ENCODE data around the gene SYNGR1.

SYNGR1 gene

GRCh38 chr22:39374191-39374590 lies 24.4 kb downstream of the SYNGR1 start:
- TF ChIP-seq CTCF (IDR thresholded peaks at IDR 0.05; ENCODE audit: low read depth, low read length, missing control alignments) = no peak
- no peak for DNase-seq (ENCODE audit: low read depth)
- no peak overlapping the region for H3K4me3 ChIP-seq (ENCODE audit: low read depth, low read length)

- no peak for DNase-seq (ENCODE audit: low read depth)
- no peak overlapping the region for H3K4me3 ChIP-seq (ENCODE audit: low read depth, low read length)
- TF ChIP-seq CTCF (IDR thresholded peaks at IDR 0.05; ENCODE audit: low read depth, low read length, missing control alignments) = no peak
Observed at GRCh38 chr22:39374801-39375200, 25.0 kb downstream of the SYNGR1 start.

- no peak for TF ChIP-seq CTCF (IDR thresholded peaks at IDR 0.05; ENCODE audit: low read depth, low read length, missing control alignments)
- no peak for DNase-seq (ENCODE audit: low read depth)
- H3K4me3 ChIP-seq (ENCODE audit: low read depth, low read length) = no peak overlapping the region
Observed at GRCh38 chr22:39375646-39376045, 25.9 kb downstream of the SYNGR1 start.

- DNase-seq (ENCODE audit: low read depth) = no peak
- no peak for TF ChIP-seq CTCF (IDR thresholded peaks at IDR 0.05; ENCODE audit: low read depth, low read length, missing control alignments)
- no peak overlapping the region for H3K4me3 ChIP-seq (ENCODE audit: low read depth, low read length)
Observed at GRCh38 chr22:39379756-39380730, 30.3 kb downstream of the SYNGR1 start.

- no peak for DNase-seq (ENCODE audit: low read depth)
- TF ChIP-seq CTCF (IDR thresholded peaks at IDR 0.05; ENCODE audit: low read depth, low read length, missing control alignments) = no peak
- H3K4me3 ChIP-seq (ENCODE audit: low read depth, low read length) = no peak overlapping the region
Observed at GRCh38 chr22:39381009-39381755, 31.4 kb downstream of the SYNGR1 start.

GRCh38 chr22:39381930-39382329 lies 32.1 kb downstream of the SYNGR1 start:
- no peak overlapping the region for H3K4me3 ChIP-seq (ENCODE audit: low read depth, low read length)

More at GRCh38 chr22:39381930-39382329, 32.1 kb downstream of the SYNGR1 start:
- no peak for DNase-seq (ENCODE audit: low read depth)
- no peak for TF ChIP-seq CTCF (IDR thresholded peaks at IDR 0.05; ENCODE audit: low read depth, low read length, missing control alignments)
